ENCODE data around the gene NRXN2.
"Not testable (repeated sequence)": the region's sequence is repeated elsewhere in the genome, so short reads cannot be mapped to it uniquely, and the experiment has no call there.

NRXN2 gene

DNA sequence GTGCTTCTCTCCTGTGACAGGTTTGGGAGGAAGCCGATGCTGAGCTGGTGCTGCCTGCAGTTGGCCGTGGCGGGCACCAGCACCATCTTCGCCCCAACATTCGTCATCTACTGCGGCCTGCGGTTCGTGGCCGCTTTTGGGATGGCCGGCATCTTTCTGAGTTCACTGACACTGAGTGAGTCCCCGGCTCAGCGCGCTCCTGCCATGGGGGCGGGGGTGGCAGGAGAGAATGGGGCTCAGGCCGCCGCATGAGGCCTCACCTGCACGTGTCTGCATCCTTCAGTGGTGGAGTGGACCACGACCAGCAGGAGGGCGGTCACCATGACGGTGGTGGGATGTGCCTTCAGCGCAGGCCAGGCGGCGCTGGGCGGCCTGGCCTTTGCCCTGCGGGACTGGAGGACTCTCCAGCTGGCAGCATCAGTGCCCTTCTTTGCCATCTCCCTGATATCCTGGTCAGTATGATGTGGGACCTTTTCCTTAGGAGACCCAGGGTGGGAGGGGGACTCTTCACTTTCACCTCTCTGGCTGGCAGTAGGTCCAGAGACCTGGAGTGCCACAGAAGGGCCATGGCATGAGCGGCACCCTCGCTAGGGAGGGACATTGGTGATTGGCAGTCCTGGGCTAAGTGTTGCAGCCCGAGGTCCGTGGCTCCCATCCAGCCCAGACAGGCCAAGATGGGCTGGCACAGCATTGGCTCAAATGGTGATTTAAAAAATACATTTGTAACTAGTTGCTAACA, 160.8 kb downstream of the NRXN2 start:
- FAIRE-seq, result no peak

DNA sequence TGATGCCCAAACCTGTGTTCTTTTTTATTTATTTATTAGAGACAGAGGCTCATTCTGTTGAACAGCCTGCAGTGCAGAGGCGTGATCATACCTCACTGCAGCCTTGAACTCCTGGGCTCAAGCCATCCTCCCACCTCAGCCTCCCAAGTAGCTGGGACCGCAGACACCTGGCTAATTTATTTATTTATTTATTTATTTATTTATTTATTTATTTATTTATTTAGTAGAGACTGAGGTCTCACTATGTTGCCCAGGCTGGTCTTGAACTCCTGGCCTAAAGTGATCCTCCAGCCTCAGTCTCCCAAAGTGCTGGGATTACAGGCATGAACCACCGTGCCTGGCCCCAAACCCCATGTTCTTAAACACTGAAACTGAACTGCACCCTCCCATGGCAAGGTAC, 161.6 kb downstream of the NRXN2 start:
- not testable (repeated sequence) for FAIRE-seq

DNA sequence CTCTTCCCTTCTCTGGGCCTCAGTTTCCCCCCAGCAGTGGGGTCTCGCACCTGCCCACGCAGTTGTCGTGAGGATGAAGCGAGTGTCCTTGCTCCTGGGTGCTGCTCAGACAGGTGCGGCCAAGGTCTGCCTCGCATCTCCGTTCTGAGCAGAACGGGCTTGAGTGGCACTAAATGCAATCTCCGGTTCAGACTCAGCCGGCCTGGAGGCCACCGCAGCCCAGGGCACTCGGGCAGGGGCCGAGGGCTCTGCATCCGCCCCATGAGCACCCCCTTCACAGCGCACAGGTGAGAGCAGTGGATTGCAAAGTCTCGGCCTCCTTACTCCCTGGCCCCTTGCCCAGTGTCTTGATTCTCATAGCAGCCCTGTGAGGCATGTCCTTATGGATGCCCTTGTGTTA, 162.1 kb downstream of the NRXN2 start:
- no peak for FAIRE-seq

DNA sequence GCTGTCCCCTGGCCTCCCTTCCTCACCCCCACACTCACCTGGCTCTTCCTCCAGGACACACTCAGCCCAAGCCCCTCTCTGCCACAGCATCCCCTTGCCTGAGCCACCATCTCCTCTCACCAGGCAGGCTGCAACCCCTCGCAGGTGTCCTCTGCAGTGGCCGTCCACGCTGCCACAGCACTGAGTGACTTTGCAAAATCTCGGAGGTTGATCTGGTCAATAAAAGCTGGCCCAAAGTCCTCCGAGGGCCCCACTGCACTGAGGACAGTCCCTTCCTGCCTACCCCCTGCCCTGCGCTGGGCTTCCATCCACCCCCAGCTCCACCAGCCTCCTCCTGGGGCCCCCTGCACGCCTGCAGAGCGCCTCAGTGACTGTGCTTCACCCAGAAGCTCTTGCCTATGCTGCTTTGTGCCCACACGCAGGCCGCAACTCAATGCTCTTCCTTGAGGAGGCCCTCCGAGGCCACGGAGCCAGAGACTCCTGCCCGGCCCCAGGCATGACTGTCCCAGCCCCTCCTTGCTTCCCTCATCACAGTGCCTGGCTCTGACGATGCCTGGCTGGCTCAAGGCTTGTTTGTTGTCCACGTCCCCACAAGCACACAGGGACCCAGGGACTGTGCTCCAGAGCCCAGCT, 162.7 kb downstream of the NRXN2 start:
- no peak for FAIRE-seq

DNA sequence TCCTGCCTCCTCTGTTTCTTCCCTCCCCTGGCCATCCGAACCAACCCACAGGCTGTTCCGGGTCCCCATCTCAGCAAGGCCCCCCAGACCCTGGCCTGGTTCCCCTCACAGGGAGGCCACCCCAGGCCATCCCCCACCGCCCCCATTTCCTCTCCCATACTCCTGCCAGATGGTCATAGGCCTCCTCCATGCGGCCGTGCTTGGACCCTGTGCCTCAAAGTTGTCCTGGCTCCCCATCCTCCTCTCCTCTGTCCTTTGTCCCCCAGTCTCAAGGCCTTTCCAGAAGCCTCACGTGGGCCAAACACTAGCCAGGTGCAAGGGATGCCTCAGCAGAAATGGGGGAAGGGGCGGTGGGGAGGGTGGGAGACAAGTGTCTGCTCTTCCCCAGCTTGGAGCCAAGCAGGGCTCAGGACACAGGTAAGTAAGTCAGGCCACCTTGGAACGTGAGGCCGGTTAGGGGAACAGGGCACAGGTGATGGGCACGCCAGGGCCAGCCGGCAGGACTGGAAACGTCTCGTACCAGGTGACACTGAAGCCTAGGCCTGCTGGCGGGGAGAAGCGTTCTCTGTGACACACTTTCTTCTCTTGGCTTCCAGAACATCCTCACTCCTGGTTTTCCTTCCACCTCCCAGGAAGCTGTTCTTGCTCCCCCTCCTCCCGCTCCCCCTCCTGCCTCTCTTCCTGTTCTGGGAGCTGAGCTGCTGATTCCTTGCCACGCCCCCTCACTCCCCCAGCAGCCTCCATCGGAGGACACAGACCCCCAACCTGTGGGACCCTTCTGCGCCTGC, 163.5 kb downstream of the NRXN2 start:
- FAIRE-seq, result no peak

DNA sequence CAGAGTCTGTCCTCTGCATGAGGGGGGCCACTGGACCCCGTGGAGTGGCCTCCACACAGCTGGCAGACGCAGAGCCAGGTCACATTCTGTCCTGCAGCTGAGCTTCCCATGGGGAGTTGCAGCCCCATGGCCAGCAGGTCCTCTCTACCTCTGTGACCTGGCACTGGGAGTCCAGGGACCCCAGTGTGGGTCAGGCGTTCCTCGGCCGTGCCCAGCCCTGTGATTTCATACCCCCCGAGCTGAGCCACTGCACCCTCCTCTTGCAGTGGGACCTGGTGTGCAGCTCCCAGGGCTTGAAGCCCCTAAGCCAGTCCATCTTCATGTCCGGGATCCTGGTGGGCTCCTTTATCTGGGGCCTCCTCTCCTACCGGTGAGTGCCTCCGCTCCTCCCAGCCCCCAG, 164.1 kb downstream of the NRXN2 start:
- no peak for FAIRE-seq

DNA sequence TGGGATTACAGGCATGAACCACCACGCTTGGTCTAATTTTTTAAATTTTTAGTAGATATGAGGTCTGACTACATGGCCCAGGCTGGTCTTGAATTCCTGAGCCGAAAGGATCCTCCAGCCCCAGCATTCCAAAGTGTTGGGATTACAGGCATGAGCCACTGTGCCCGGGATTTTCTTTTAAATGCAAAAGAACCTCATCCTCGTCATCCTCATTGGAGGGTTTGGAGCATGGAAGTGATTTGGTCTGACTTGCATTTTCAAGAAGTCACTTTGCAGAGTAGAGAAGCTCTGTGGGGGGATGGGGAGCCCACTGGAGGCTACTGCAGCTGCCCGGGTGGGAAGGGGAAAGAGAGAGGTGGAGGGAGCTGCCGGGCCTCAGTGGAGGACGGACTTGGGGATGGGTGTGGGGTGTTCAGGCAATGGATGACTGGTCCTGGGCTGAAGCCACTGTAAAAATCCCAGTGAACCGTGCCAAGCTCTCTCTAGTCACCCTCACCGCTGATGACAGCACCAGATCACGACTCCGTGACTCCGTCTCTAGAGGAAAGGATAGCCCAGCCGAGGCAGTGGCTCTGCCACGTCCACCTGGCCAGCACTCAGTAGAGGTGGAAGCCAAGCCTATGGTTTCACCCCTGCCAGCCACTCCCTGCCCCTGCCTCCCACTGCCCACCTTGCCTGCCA, 164.8 kb downstream of the NRXN2 start:
- no peak for FAIRE-seq

DNA sequence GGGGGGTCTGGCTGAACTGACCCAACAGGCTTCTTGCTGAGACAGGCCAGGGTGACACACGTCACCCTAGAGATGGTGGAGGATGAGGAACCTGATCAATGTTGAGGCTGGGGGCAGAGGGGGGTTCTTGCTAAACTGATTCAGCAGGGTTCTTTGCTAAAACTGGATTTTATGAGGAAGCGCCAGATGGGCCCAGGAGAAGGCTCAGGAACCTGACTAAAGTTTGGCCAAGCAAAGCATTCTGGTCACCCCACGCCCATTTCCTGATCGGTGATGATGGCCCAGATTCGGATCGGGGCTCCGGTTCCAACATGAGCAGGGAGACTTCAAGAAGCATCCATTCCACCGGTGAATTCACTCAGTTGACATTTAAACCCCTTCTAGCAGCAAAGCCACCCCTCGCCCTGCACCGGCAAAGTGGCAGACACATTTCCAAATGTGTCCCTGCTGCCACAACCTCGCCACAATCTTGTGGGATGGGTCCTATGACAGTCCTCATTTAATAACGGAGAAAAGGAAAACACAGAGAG, 166.2 kb downstream of the NRXN2 start:
- no peak for FAIRE-seq

All from G401.6 (cell line).